Measurements from ENCODE around the gene ARMC9.

ARMC9 gene

DNA sequence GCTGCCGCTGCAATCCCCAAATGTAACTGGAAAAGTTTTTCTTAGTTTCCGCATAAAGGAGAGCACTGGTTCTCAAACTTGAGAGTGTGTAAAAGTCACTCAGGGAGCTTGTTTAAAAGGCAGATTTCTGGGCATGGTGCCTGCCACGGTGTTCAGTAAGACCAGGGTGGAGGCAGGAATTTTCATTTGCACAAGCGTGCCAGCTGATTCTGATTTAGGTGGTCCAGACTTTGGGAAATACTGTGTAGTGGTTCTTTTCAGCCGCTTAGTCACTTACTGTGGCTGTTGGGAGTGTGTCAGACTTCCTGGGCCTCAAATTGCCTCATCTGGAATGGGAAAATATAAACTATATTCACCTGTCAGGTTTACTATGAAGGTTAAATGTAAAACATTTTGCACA, 788 bp downstream of the ARMC9 start:
- intact Hi-C loops (cut with DNase I), result loop anchor here (10.0 kb wide), 1 partner anchor 94 kb away; no protein-coding TSS in a partner anchor

GRCh38 chr2:231200805-231201474, 2.5 kb downstream of the ARMC9 start:
- peak in 1 of 10 donors; percentile 62 for DNase-seq

More for the DNA sequence above, 788 bp downstream of the ARMC9 start:
- DNase-seq, result no peak

DNA sequence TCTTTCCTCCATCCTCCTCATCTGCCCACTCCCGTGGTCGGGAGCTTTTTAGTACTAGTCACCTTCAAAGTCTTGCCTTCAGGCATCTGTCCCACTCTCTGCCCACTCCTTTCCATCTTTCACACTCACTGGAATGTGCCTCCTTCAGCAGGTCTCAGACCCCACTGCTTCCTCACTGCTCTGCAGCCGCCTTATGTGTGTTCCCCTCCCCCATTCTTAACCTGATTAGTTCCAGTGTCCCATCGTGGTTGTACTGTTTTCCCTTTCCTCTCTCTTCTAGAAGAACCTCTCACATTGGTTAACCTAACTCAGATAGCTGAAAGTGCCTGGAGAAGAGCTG, 3.0 kb downstream of the ARMC9 start:
- peak in 1 of 10 donors; percentile 25 for DNase-seq
- intact Hi-C loops (cut with DNase I), result no loop called here

More at GRCh38 chr2:231200805-231201474, 2.5 kb downstream of the ARMC9 start:
- intact Hi-C loops (cut with DNase I), result no loop called here

GRCh38 chr2:231203087-231203486, 4.7 kb downstream of the ARMC9 start:
- no peak for DNase-seq
- intact Hi-C loops (cut with DNase I), result no loop called here

DNA sequence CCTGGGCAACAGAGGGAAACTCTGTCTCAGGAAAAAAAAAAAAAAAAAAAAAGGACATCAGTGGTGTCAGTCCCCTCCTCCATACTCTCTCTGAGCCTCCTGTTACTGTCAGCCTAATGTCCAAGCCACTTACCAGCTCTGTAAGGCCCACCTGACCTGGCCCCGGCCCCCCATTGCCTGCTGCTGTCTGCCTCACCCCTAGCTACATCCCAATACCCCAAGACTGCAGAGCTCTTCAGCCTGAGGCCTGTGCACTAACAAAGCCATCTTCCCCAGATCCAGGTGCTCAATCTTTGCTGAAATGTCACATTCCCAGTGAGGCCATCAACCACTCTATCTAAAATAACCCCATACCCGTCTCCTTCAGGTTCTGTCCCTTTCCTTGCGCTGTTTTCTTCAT, 5.7 kb downstream of the ARMC9 start:
- no peak for DNase-seq
- intact Hi-C loops (cut with DNase I), result no loop called here

GRCh38 chr2:231204581-231204980, 6.2 kb downstream of the ARMC9 start:
- no peak for DNase-seq
- intact Hi-C loops (cut with DNase I), result no loop called here

DNA sequence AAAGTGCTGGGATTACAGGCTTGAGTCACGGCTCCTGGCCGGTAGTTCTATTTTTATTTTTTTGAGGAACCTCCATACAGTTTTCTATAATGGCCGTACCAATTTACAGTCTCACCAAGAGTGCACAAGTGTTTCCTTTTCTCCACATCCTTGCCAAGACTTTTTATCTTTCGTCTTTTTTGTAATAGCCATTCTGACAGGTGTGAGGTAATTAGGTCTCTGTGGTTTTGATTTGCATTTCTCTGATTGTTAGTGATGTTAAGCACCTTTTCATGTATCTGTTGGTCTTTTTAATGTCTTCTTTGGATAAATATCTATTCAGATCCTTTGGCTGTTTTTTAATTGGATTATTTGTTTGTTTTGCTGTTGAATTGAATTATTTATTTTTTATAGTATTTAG, 9.3 kb downstream of the ARMC9 start:
- DNase-seq, result no peak
- intact Hi-C loops (cut with DNase I), result no loop called here

GRCh38 chr2:231210782-231211181, 12.4 kb downstream of the ARMC9 start:
- DNase-seq, result no peak
- intact Hi-C loops (cut with DNase I), result no loop called here

- intact Hi-C loops (cut with DNase I), result no loop called here
- DNase-seq, result no peak
Measured at GRCh38 chr2:231211486-231211885, 13.1 kb downstream of the ARMC9 start.

GRCh38 chr2:231212329-231212845, 14.0 kb downstream of the ARMC9 start:
- no peak for DNase-seq
- intact Hi-C loops (cut with DNase I), result no loop called here

- intact Hi-C loops (cut with DNase I), result no loop called here
Measured at GRCh38 chr2:231213931-231214642, 15.7 kb downstream of the ARMC9 start.

GRCh38 chr2:231218366-231218765, 19.9 kb downstream of the ARMC9 start:
- intact Hi-C loops (cut with DNase I), result no loop called here

More at GRCh38 chr2:231213931-231214642, 15.7 kb downstream of the ARMC9 start:
- no peak for DNase-seq

GRCh38 chr2:231219289-231219688, 20.9 kb downstream of the ARMC9 start:
- intact Hi-C loops (cut with DNase I), result no loop called here
- no peak for DNase-seq

More at GRCh38 chr2:231218366-231218765, 19.9 kb downstream of the ARMC9 start:
- DNase-seq, result peak in 3 of 10 donors; percentile 34 to 88 (median 73)

DNA sequence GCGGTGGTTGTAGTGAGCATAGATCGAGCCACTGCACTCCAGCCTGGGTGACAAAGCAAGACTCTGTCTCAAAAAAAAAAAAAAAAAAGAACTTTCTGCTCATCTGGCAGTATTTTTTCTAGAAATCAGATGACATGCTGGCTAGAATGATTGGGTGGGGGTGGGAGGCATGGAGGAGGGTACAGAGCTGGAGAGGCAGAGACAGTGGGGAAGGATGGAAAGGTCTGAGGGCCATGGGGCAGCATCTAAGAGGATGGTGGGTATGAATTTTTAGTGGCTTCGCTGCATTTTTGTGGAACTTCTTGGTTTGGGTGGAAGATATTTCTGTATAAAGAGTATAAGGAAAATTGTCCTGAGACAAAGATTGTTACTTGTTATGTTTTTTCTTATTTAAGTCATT, 23.3 kb downstream of the ARMC9 start:
- intact Hi-C loops (cut with DNase I), result loop anchor here (10.0 kb wide), 1 partner anchor 117 kb away; no protein-coding TSS in a partner anchor
- DNase-seq, result no peak

DNA sequence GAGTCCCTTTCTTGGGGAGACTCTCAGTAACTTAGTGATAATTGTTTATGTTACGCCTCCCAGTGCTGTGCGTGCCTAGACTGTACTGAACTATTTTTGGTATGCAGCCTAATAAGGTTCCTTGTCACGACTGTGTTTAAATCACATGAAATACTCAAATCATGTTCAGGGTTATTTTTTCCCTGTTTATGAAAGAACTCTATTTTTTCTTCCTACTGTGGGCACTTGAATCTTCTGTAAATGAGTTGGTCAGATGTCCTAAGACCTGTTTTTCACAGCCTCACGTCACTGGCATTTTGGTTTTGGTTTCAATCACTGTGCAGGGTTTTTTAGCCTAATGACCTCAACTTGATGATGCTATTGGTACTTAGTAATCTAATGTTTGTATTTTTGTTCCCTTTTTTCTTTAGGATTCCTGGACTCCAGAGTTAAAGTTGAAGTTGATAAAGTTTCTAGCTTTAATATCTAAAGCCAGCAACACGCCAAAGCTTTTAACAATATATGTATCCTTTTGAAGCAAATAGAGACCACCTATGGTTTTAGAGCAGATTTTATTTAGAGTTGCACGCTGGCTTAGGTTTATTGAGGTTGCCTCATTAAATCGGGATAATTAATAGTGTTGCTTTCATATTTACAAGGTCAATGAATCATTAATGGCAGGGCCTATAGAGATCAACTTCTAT, 24.0 kb downstream of the ARMC9 start:
- no peak for DNase-seq
- intact Hi-C loops (cut with DNase I), result loop anchor here (10.0 kb wide), 1 partner anchor 118 kb away; no protein-coding TSS in a partner anchor

GRCh38 chr2:231223001-231223375, 24.6 kb downstream of the ARMC9 start:
- DNase-seq, result no peak
- intact Hi-C loops (cut with DNase I), result loop anchor here (10.0 kb wide), 1 partner anchor 118 kb away; no protein-coding TSS in a partner anchor

DNA sequence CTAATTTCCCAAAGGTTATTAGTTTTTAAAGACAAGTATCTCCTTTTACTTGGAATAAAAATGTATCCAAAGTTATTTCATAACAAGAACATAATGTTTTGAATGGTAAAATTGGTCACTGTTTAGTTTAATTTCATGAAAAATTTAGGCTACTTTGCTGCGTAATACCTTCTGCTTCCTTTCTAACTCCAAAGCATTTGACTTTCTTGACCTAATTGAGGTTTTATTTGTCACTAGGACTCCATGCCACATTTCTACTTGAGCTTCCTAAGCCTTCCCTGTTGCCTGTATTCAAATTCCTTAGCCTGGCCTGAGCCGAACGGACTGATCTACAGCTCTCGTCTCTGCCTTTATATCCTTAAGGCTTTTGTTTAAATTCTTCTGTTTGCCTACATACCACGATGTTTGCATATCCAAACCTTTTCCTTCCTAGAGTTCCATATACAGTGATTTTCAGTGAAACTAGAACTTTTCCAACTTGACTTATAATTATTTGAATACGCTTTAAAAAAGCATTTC, 25.1 kb downstream of the ARMC9 start:
- intact Hi-C loops (cut with DNase I), result loop anchor here (10.0 kb wide), 1 partner anchor 119 kb away; no protein-coding TSS in a partner anchor
- no peak for DNase-seq

GRCh38 chr2:231227310-231228162, 29.1 kb downstream of the ARMC9 start:
- peak in 6 of 10 donors; percentile 41 to 87 (median 60) for DNase-seq
- intact Hi-C loops (cut with DNase I), result loop anchor here (2.0 to 10.0 kb wide), 4 partner anchors 70 to 225 kb away; no protein-coding TSS in a partner anchor

GRCh38 chr2:231228223-231228622, 29.8 kb downstream of the ARMC9 start:
- DNase-seq, result no peak

More at GRCh38 chr2:231228223-231228622, 29.8 kb downstream of the ARMC9 start:
- intact Hi-C loops (cut with DNase I), result loop anchor here (5.0 to 10.0 kb wide), 2 partner anchors 69 to 123 kb away; no protein-coding TSS in a partner anchor

Data from posterior cingulate gyrus (tissue), 11 donors.